DOHH2 (cell line): ENCODE data around the gene RUNX1.

Experiments
- H3F3A ChIP-seq: fragments of 200-600 bp; sonication (generic), shearing (Covaris generic); 2 replicates; pipeline ENCODE4 v1.6.0; 2016; ENCODE audit warnings: antibody characterized with exemption, mild to moderate bottlenecking; ENCODE audit not compliant: control insufficient read depth, insufficient read depth
- H3K27ac ChIP-seq: fragments of 200-600 bp; sonication (generic); 2 replicates; pipeline ENCODE4 v1.5.1; 2014; ENCODE audit warnings: low read depth, mild to moderate bottlenecking, low read length, moderate library complexity
- H3K27me3 ChIP-seq: fragments of 200-600 bp; sonication (generic); 2 replicates; pipeline ENCODE4 v1.6.1; 2014; ENCODE audit warnings: mild to moderate bottlenecking, low read length, mixed read lengths; ENCODE audit not compliant: control insufficient read depth
- H3K36me3 ChIP-seq: fragments of 200-600 bp; sonication (generic); 2 replicates; pipeline ENCODE4 v1.6.1; 2014; ENCODE audit warnings: mild to moderate bottlenecking, low read length, moderate library complexity, mixed read lengths; ENCODE audit not compliant: control insufficient read depth
- H3K4me1 ChIP-seq: fragments of 200-600 bp; sonication (generic); 2 replicates; pipeline ENCODE4 v1.6.1; 2014; ENCODE audit warnings: mild to moderate bottlenecking, low read length, mixed read lengths; ENCODE audit not compliant: control insufficient read depth
- H3K4me2 ChIP-seq: fragments of 200-600 bp; sonication (generic); 2 replicates; pipeline ENCODE4 v1.6.0; 2014; ENCODE audit warnings: mild to moderate bottlenecking, low read length, moderate library complexity
- H3K4me3 ChIP-seq: fragments of 200-600 bp; sonication (generic); 2 replicates; pipeline ENCODE4 v1.5.1; 2014; ENCODE audit warnings: mild to moderate bottlenecking, low read length, mixed read lengths
- H3K79me2 ChIP-seq: fragments of 200-600 bp; sonication (generic); 2 replicates; pipeline ENCODE4 v1.6.1; 2014; ENCODE audit warnings: mild to moderate bottlenecking, low read length, mixed read lengths; ENCODE audit not compliant: control insufficient read depth
- H3K9me2 ChIP-seq: fragments of 200-600 bp; sonication (generic); replicated peaks from 2 replicates; pipeline ENCODE4 v1.6.1; 2014; ENCODE audit warnings: mild to moderate bottlenecking, low read length, mixed read lengths; ENCODE audit not compliant: control insufficient read depth
- H3K9me3 ChIP-seq: fragments of 200-600 bp; sonication (generic); 2 replicates; pipeline ENCODE4 v1.6.1; 2014; ENCODE audit warnings: antibody characterized with exemption, low read length, mixed read lengths; ENCODE audit not compliant: control insufficient read depth, insufficient read depth
- H4K20me1 ChIP-seq: fragments of 200-600 bp; sonication (generic); 2 replicates; pipeline ENCODE4 v1.6.0; 2014; ENCODE audit warnings: low read depth, mild to moderate bottlenecking, antibody characterized with exemption, low read length, moderate library complexity; ENCODE audit not compliant: control insufficient read depth, insufficient read depth
- EZH2phosphoT487 ChIP-seq: fragments of 200-600 bp; sonication (generic); IDR thresholded peaks from 2 replicates; pipeline ENCODE4 v1.6.1; 2017; ENCODE audit warnings: borderline replicate concordance, mild to moderate bottlenecking, antibody characterized with exemption, low read length, moderate library complexity, mixed read lengths
- TF ChIP-seq, protein P1 (sequence below): fragments of 200-600 bp; sonication (generic); IDR thresholded peaks from one replicate; pipeline ENCODE4 v1.5.1; 2014; ENCODE audit warnings: antibody characterized with exemption, mild to moderate bottlenecking, low read depth, low read length; ENCODE audit not compliant: poor library complexity, severe bottlenecking

RUNX1 gene

DNA sequence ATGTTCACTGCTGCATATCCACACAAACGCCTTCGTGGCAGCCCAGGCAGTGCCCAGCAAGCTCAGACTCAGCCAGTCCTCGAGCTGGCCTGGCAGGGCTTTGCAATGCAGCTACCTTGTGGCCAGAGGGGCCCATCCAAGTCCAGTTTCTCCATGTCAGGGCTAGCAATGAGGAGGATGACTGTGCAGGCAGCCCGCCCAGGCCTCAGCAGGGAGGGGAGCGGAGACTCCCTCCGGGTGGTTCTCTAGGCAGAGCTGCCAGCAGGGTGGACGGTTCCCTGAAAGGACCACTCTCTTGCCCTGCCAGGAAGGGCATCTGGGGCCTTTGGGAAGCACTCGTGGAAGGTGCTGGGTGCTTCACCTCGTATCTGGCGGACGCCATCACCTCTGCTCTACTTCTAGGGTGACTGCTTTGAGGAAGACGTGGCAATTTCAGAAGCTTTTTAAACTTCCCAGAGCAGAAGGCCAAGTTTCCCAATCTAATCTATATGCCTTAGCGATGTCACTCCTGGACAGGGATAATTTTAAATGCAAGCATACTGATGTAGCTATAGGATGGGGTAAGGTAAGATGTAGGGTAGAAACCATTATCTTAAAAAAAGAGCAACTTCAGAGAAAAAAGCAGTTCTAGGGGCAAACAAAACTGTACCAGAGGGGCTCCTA is 56.2 kb downstream of the RUNX1 start:
- H3K27me3 ChIP-seq = no peaks in the 10 kb centered on the region
- H3K9me3 ChIP-seq = no peaks in the 10 kb centered on the region
- H3K36me3 ChIP-seq = peaks cover 31% of the 10 kb centered on the region
- H3K79me2 ChIP-seq = peaks cover 92% of the 10 kb centered on the region
- H3K4me3 ChIP-seq = no peak overlapping the region
- TF ChIP-seq EZH2phosphoT487 = no peak
- TF ChIP-seq, protein P1, sequence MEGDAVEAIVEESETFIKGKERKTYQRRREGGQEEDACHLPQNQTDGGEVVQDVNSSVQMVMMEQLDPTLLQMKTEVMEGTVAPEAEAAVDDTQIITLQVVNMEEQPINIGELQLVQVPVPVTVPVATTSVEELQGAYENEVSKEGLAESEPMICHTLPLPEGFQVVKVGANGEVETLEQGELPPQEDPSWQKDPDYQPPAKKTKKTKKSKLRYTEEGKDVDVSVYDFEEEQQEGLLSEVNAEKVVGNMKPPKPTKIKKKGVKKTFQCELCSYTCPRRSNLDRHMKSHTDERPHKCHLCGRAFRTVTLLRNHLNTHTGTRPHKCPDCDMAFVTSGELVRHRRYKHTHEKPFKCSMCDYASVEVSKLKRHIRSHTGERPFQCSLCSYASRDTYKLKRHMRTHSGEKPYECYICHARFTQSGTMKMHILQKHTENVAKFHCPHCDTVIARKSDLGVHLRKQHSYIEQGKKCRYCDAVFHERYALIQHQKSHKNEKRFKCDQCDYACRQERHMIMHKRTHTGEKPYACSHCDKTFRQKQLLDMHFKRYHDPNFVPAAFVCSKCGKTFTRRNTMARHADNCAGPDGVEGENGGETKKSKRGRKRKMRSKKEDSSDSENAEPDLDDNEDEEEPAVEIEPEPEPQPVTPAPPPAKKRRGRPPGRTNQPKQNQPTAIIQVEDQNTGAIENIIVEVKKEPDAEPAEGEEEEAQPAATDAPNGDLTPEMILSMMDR = no peak
- no peak overlapping the region for H3K27ac ChIP-seq
- H3K4me1 ChIP-seq = no peaks in the 10 kb centered on the region
- H3K4me2 ChIP-seq = no peak overlapping the region
- H3F3A ChIP-seq = no peaks in the 10 kb centered on the region
- no peaks in the 10 kb centered on the region for H3K9me2 ChIP-seq
- peaks cover 24% of the 10 kb centered on the region for H4K20me1 ChIP-seq

DNA sequence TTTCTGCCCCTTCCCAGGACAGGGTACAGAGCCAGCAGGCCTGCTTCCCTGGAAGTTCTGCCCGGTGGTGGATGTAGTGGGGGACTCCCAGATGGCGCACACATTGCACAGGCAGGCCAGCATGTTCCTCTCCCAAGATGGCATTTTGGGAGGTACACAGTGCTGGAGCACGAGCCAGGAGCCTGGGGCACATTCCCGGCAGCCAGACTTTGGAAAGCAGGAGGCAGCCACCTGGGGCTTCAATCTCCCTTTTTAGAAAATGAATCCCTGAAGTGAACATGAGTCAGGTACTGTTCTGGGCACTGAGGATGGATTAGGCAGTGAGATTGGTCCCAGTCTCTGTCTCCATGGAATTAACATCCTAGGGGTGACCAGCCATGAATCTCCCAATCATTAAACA is 56.9 kb downstream of the RUNX1 start:
- Histone ChIP-seq H3K27ac (no peak overlapping the region), H4K20me1 (peaks cover 19% of the 10 kb centered on the region), H3K36me3 (peaks cover 32% of the 10 kb centered on the region), H3F3A (no peaks in the 10 kb centered on the region), H3K4me1 (no peaks in the 10 kb centered on the region; the same call in 1 of the 2 replicates), H3K4me3 (no peak overlapping the region), H3K27me3 (no peaks in the 10 kb centered on the region), H3K4me2 (no peak overlapping the region), H3K9me3 (no peaks in the 10 kb centered on the region), H3K79me2 (peaks cover 92% of the 10 kb centered on the region), H3K9me2 (no peaks in the 10 kb centered on the region)
- TF ChIP-seq, protein P1 = no peak
- TF ChIP-seq EZH2phosphoT487 = no peak

DNA sequence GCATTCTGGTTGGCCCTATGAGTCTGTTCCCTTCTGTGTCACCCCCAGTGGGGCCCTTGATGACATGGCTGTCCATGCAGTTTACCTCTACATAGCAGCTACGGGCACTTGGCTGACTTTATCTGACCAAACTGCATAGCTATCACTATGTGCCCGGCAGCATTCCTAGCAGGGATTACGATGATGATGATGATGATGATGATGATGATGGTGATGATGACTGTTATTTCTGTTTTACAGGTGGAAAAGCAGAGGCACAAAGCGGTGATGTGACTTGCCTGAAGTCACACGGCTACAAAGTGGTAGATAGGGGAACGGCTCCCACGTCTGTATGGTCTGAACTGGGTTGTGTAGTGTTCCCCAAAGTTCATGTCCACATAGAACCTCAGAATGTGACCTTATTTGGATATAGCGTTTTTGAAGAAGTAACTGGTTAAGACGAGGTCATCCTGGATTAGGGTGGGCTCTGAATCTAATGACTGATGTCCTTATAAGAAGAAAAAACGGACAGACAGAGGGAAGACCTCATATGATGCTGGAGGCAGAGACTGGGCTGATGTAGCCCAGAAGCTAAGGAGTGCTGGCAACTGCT is 57.6 kb downstream of the RUNX1 start:
- peaks cover 19% of the 10 kb centered on the region for H4K20me1 ChIP-seq
- H3K36me3 ChIP-seq = peaks cover 34% of the 10 kb centered on the region
- H3K9me2 ChIP-seq = no peaks in the 10 kb centered on the region

More for the DNA sequence above, 57.6 kb downstream of the RUNX1 start:
- Histone ChIP-seq H3K9me3 (no peaks in the 10 kb centered on the region), H3K4me1 (no peaks in the 10 kb centered on the region; the same call in 1 of the 2 replicates), H3K79me2 (peaks cover 92% of the 10 kb centered on the region), H3K4me2 (no peak overlapping the region), H3F3A (no peaks in the 10 kb centered on the region), H3K27me3 (no peaks in the 10 kb centered on the region), H3K4me3 (no peak overlapping the region), H3K27ac (no peak overlapping the region)
- TF ChIP-seq EZH2phosphoT487 = no peak
- TF ChIP-seq, protein P1 = no peak
